Glutamatergic neuron (in vitro differentiated cells): Measurements from ENCODE around the gene SLC66A1. TPM values are rescaled to one million over a fixed set of nuclear protein-coding genes. Genes with fewer than 3 reads are reported as not detected.

Source experiments
- DNase-seq: peaks from one replicate; pipeline ENCODE4 v3.0.0; 2022
- H3K27ac Mint-ChIP-seq: one replicate; pipeline ENCODE4 v1.8.0; 2020; ENCODE audit warnings: mild to moderate bottlenecking, mixed read lengths, inconsistent platforms; ENCODE audit not compliant: unreplicated experiment
- H3K27me3 Mint-ChIP-seq: one replicate; pipeline ENCODE4 v1.8.0; 2020; ENCODE audit warnings: mild to moderate bottlenecking, moderate library complexity, mixed read lengths, inconsistent platforms; ENCODE audit not compliant: unreplicated experiment
- H3K36me3 Mint-ChIP-seq: one replicate; pipeline ENCODE4 v1.8.0; 2020; ENCODE audit warnings: mild to moderate bottlenecking, mixed read lengths, inconsistent platforms; ENCODE audit not compliant: unreplicated experiment
- H3K4me1 Mint-ChIP-seq: one replicate; pipeline ENCODE4 v1.8.0; 2020; ENCODE audit warnings: mild to moderate bottlenecking, low read depth, mixed read lengths, inconsistent platforms; ENCODE audit not compliant: unreplicated experiment
- H3K4me3 Mint-ChIP-seq: one replicate; pipeline ENCODE4 v1.8.0; 2020; ENCODE audit warnings: mild to moderate bottlenecking, mixed read lengths, inconsistent platforms; ENCODE audit not compliant: unreplicated experiment
- H3K9me3 Mint-ChIP-seq: one replicate; pipeline ENCODE4 v1.8.0; 2020; ENCODE audit warnings: mild to moderate bottlenecking, moderate library complexity, mixed read lengths, inconsistent platforms; ENCODE audit not compliant: unreplicated experiment
- total RNA-seq: library from RNA; stranded (reverse); fragmentation: NEBNext Ultra II Directional; extraction: Animal tissue kit (Norgen Biotek cat#: 25700); gene quantifications from one replicate; pipeline ENCODE4 v1.2.1, GENCODE V29; 2021; ENCODE audit not compliant: unreplicated experiment
- TF ChIP-seq, protein P1 (sequence below): fragments of 200-600 bp; sonication (generic); IDR thresholded peaks from one replicate; pipeline ENCODE4 v1.5.0; 2021; ENCODE audit not compliant: partially characterized antibody, unreplicated experiment

SLC66A1 gene
- total RNA-seq, 1 donor from 2014 or later = 41.1 TPM

DNA sequence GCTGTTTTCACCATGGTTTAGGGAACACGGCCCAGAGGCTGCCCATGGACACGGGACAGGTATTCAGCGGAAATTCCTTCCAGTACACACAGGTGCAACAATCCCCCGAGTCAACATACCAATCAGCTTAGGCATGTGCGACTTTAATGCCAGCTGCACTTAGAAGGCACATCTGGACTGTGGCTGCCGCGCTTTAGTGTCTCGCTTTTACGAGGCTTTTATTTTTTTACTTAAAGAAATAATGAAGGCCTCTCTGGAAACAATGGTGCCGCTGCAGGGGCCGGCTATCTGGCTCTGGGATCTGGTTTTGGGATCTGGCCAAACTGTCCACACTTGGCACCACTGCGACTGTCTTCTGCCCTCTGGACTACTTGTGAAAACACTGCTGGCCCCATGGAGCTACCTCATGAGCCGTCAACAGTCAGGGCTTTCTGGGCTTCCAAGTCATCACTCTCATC is 55.5 kb downstream of the SLC66A1 start:
- no peak overlapping the region for H3K4me3 Mint-ChIP-seq
- no peak overlapping the region for H3K27ac Mint-ChIP-seq
- TF ChIP-seq, protein P1, sequence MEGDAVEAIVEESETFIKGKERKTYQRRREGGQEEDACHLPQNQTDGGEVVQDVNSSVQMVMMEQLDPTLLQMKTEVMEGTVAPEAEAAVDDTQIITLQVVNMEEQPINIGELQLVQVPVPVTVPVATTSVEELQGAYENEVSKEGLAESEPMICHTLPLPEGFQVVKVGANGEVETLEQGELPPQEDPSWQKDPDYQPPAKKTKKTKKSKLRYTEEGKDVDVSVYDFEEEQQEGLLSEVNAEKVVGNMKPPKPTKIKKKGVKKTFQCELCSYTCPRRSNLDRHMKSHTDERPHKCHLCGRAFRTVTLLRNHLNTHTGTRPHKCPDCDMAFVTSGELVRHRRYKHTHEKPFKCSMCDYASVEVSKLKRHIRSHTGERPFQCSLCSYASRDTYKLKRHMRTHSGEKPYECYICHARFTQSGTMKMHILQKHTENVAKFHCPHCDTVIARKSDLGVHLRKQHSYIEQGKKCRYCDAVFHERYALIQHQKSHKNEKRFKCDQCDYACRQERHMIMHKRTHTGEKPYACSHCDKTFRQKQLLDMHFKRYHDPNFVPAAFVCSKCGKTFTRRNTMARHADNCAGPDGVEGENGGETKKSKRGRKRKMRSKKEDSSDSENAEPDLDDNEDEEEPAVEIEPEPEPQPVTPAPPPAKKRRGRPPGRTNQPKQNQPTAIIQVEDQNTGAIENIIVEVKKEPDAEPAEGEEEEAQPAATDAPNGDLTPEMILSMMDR = no peak
- no peaks in the 10 kb centered on the region for H3K36me3 Mint-ChIP-seq
- H3K4me1 Mint-ChIP-seq = peaks cover 7% of the 10 kb centered on the region
- H3K27me3 Mint-ChIP-seq = peaks cover 2% of the 10 kb centered on the region
- no peaks in the 10 kb centered on the region for H3K9me3 Mint-ChIP-seq
- no peak for DNase-seq

DNA sequence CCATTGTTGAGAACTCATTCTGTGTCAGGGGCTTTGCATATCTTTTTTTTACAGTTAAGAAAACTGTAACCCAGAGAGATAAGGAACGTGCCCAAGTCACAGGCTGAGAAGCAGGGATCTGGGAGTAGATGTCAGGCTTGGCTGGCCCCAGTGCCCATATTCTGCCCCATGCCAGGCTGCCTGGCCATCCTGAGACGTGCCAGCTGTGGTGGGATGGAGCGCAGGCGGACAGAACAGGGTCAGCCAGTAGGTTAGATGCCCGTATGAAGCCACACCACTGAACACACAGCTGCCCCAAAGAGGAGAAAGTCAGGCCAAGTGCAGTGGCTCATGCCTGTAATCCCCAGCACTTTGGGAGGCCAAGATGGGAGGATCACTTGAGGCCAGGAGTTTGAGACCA is 55.9 kb downstream of the SLC66A1 start:
- no peak overlapping the region for H3K4me3 Mint-ChIP-seq
- H3K36me3 Mint-ChIP-seq = no peaks in the 10 kb centered on the region
- peaks cover 2% of the 10 kb centered on the region for H3K27me3 Mint-ChIP-seq
- TF ChIP-seq, protein P1 = no peak
- H3K9me3 Mint-ChIP-seq = no peaks in the 10 kb centered on the region
- DNase-seq = no peak
- H3K27ac Mint-ChIP-seq = no peak overlapping the region
- H3K4me1 Mint-ChIP-seq = peaks cover 7% of the 10 kb centered on the region

DNA sequence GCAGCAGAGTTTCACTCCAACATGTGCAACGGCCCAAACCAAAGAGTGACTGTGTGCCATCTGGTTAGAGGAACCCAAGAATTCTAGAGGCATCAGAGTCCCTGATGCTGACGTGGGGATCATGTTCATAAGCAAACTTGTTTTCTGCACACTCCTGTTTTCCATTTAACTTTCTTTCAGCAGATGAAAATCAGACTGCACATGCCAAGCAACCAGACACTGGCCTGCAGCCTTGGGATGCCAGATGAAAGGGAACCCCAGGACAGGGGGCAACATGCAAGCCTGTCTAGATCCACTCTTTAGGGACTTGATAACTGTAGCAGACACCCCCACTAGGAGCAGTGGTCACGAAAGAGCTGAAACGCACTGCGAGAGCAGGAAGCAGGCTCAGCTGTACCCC is 56.8 kb downstream of the SLC66A1 start:
- Mint-ChIP-seq H3K4me1 (peaks cover 7% of the 10 kb centered on the region), H3K27me3 (no peaks in the 10 kb centered on the region), H3K9me3 (no peaks in the 10 kb centered on the region), H3K4me3 (no peak overlapping the region), H3K27ac (no peak overlapping the region), H3K36me3 (no peaks in the 10 kb centered on the region)
- no peak for DNase-seq
- TF ChIP-seq, protein P1 = no peak

DNA sequence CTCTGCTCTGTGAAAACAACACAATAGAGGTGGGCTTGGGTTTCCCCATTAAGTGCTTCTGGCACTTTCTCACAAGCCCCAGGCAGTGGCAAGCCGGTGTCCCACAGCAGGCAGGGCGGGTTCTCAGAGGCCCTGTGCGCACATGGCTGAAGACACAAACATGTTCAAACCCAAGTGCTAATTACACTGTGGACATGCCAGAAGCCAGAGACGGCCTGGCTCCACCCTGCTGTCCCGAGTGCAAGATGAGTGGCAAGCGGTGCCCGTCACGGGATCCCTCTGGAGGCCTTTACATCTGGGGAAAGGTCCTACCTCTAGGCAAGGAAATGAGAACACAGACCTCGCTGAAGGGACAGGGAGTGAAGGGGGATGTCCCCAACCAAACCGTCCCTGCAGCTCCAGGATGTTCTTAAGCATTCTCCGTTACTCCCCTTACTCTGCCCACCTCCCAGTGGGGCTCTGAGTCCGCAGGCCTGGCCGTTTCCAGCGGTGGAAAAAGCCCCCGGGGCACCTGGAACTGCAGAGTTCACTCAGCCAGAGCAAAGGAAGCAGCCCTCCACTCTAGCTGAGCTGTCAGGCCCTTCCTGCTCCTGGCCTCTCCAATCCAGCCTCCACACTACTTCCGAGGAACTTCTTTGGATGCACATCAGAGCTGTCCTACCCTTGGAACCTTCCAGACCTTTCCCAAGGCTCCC is 57.4 kb downstream of the SLC66A1 start:
- no peak overlapping the region for H3K27ac Mint-ChIP-seq
- no peaks in the 10 kb centered on the region for H3K36me3 Mint-ChIP-seq
- H3K9me3 Mint-ChIP-seq = no peaks in the 10 kb centered on the region
- no peaks in the 10 kb centered on the region for H3K27me3 Mint-ChIP-seq
- DNase-seq = no peak
- peaks cover 7% of the 10 kb centered on the region for H3K4me1 Mint-ChIP-seq
- TF ChIP-seq, protein P1 = no peak
- H3K4me3 Mint-ChIP-seq = no peak overlapping the region

DNA sequence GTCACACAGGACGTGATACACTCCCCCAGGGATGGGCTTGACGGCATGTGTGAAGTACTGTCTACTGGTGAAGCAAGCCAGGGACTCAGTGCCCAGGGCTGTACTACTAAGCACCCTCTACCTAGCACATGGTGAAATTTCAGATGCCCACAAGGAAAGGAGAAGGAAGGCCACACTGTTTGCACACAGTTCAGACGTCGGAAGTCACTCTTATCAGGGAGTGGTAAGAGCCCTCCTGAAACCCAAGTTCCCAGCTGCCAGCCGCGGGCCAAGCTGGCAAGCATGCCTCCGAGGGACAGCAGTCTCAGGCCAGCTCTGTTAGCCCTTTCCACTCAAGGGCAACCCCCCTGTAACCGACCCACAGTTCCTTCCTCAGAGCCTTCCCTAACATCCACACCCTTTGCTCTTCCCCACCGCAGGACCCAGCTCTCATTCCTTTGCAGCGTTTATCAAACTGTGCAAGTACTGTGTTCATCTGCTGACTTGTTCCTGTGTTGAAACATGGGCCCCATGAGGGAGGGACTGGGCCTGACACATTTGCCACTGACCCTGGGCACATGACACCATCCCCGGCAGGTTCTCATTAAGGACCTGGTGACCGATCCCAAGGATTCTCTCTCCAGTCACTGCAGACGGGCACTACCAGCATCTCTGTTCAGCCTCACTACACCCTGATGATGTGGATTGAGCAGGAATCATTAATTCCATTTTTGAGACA is 58.5 kb downstream of the SLC66A1 start:
- no peaks in the 10 kb centered on the region for H3K9me3 Mint-ChIP-seq
- peaks cover 1% of the 10 kb centered on the region for H3K27me3 Mint-ChIP-seq
- peaks cover 3% of the 10 kb centered on the region for H3K36me3 Mint-ChIP-seq
- no peak overlapping the region for H3K4me3 Mint-ChIP-seq
- DNase-seq = no peak
- H3K4me1 Mint-ChIP-seq = peaks cover 7% of the 10 kb centered on the region
- TF ChIP-seq, protein P1 = no peak
- H3K27ac Mint-ChIP-seq = no peak overlapping the region
